Measurements from ENCODE around the gene NRXN3.

DNA sequence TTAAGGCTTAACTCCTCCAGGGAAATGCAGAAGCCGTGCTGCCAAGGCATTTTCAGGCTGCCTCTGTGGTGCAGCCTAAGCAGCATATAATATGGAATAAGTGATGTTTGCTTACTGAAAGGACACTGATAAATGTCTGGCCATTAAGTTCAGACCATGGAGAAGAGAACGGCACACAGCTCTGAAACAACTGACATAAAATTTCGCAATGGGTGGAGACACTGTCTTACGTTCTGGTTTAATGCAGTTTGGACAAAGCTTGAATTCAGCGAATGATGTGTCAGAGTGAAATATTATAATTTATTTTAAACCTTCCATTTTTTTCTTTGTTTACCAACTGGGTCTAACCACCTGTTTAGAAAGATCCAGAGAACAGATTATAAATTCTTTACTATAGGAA is 27.2 kb upstream of the NRXN3 start:
- TF ChIP-seq, protein P1, sequence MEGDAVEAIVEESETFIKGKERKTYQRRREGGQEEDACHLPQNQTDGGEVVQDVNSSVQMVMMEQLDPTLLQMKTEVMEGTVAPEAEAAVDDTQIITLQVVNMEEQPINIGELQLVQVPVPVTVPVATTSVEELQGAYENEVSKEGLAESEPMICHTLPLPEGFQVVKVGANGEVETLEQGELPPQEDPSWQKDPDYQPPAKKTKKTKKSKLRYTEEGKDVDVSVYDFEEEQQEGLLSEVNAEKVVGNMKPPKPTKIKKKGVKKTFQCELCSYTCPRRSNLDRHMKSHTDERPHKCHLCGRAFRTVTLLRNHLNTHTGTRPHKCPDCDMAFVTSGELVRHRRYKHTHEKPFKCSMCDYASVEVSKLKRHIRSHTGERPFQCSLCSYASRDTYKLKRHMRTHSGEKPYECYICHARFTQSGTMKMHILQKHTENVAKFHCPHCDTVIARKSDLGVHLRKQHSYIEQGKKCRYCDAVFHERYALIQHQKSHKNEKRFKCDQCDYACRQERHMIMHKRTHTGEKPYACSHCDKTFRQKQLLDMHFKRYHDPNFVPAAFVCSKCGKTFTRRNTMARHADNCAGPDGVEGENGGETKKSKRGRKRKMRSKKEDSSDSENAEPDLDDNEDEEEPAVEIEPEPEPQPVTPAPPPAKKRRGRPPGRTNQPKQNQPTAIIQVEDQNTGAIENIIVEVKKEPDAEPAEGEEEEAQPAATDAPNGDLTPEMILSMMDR (conservative IDR thresholded peaks at IDR 0.05 in 1 of 2, IDR thresholded peaks at IDR 0.05 in 1 of 2; ENCODE audit: extremely low read depth in 1 of 2, insufficient read depth in 1 of 2, low read depth in 1 of 2, low read length in 2 of 2): no peak
- no peak for TF ChIP-seq EZH2 (IDR thresholded peaks at IDR 0.05; ENCODE audit: borderline replicate concordance, low read length)

Measured in mammary epithelial cell (primary cell).